Gastrocnemius medialis (tissue), 4 donors: ENCODE results near the gene CRISPLD2. TPM values are rescaled to one million over a fixed set of nuclear protein-coding genes. Genes with fewer than 3 reads are reported as not detected.
"Not testable (repeated sequence)": the region's sequence is repeated elsewhere in the genome, so short reads cannot be mapped to it uniquely, and the experiment has no call there.

Experiments used
- ATAC-seq, 2 donors: fragments of 150-250 bp; one replicate each; pipeline ENCODE4 v1.9.1; 2016
- DNase-seq, 2 donors: peaks; one replicate each; pipeline ENCODE4 v3.0.0-alpha.2; 2019
- H3K27ac ChIP-seq, 4 donors: fragments of 200-600 bp; sonication (generic); 1 replicate in 1 of 4; 2 replicates in 3 of 4; pipeline ENCODE4 v1.5.1; 2016 to 2018; ENCODE audit warnings: mild to moderate bottlenecking in 2 of 4, moderate library complexity in 1 of 4
- H3K27me3 ChIP-seq, 3 donors: fragments of 200-600 bp; sonication (generic) in 2 of 3; 1 replicate in 1 of 3; 2 replicates in 2 of 3; pipeline versions ENCODE4 v1.5.1 to v1.6.0; 2016 to 2019; ENCODE audit warnings: mild to moderate bottlenecking in 1 of 3, moderate library complexity in 1 of 3
- H3K36me3 ChIP-seq, 2 donors: fragments of 200-600 bp; sonication (generic) in 1 of 2; one replicate each; pipeline ENCODE4 v1.5.1; 2017 to 2018
- H3K4me1 ChIP-seq, 2 donors: fragments of 200-600 bp; sonication (generic) in 1 of 2; one replicate each; pipeline ENCODE4 v1.5.1; 2016 to 2017; ENCODE audit warnings: mild to moderate bottlenecking in 2 of 2
- H3K4me3 ChIP-seq, 4 donors: fragments of 200-600 bp; sonication (generic) in 3 of 4; 1 replicate in 1 of 4; 2 replicates in 3 of 4; pipeline ENCODE4 v1.5.1; 2016 to 2019; ENCODE audit warnings: mild to moderate bottlenecking in 2 of 4
- H3K9me3 ChIP-seq, 3 donors: fragments of 200-600 bp; sonication (generic) in 2 of 3; 1 replicate in 1 of 3; 2 replicates in 2 of 3; pipeline ENCODE4 v1.5.1; 2016 to 2019
- CTCF ChIP-seq, 5 experiments: fragments of 450-650 bp in 3 of 5; fragments of 200-600 bp in 2 of 5; sonication (generic) in 2 of 5; IDR thresholded peaks in 4 of 5; conservative IDR thresholded peaks in 1 of 5; 1 replicate in 4 of 5; 2 replicates in 1 of 5; pipeline ENCODE4 v1.5.1; 2016 to 2019; ENCODE audit warnings: antibody characterized with exemption in 5 of 5, mild to moderate bottlenecking in 3 of 5, moderate library complexity in 3 of 5
- POLR2A ChIP-seq, 2 donors: fragments of 450-650 bp; IDR thresholded peaks; one replicate each; pipeline ENCODE4 v1.6.1; 2017; ENCODE audit warnings: antibody characterized with exemption in 2 of 2, mild to moderate bottlenecking in 2 of 2, moderate library complexity in 2 of 2
- in situ Hi-C, 4 donors: fragments of 200-750 bp; cut with MboI; loops; one replicate each; pipeline versions ENCODE4 v1.15.0 to v1.8.0; 2017; ENCODE audit warnings: low sequenced_read_pairs in 4 of 4
- intact Hi-C: fragments of 100-400 bp; cut with DNase I; formaldehyde crosslinking; loops from one replicate; pipeline ENCODE4 v1.15.1; 2023; ENCODE audit warnings: low total_unique reads
- total RNA-seq, 4 donors: library from RNA; depleted of rRNA; stranded (reverse); fragments of >200 nt; gene quantifications; one replicate each; pipeline versions ENCODE4 v1.1.0 to v1.2.3, GENCODE V29; 2016

Gene CRISPLD2
- total RNA-seq, 4 donors from 2014 or later: 26.1 to 50.1 (median 39.0) TPM

GRCh38 chr16:84933774-84934631 lies 114.2 kb downstream of the CRISPLD2 start:
- peak; percentile 94 to 96 for ATAC-seq
- peak; percentile 82 to 93 for DNase-seq
- H3K36me3 ChIP-seq: no peaks in the 10 kb centered on the region
- peak overlapping the region; percentile 82 to 92 (median 88) for H3K27ac ChIP-seq
- H3K9me3 ChIP-seq: no peaks in the 10 kb centered on the region
- peak overlapping the region; percentile 21 to 47 (median 38) for H3K4me3 ChIP-seq
- H3K27me3 ChIP-seq: no peaks in the 10 kb centered on the region
- intact Hi-C loops (no loop called here), in situ Hi-C loops (no loop called here)
- TF ChIP-seq CTCF (IDR thresholded peaks at IDR 0.05 in 4 of 5, conservative IDR thresholded peaks at IDR 0.05 in 1 of 5): no peak
- TF ChIP-seq POLR2A (IDR thresholded peaks at IDR 0.05): peak in 1 of 2 donors; percentile 21
- H3K4me1 ChIP-seq: peaks cover 18 to 24% of the 10 kb centered on the region in 2 donors

- Histone ChIP-seq H3K4me1 (peaks cover 13 to 17% of the 10 kb centered on the region in 2 donors), H3K36me3 (no peaks in the 10 kb centered on the region), H3K27ac (no peak overlapping the region), H3K4me3 (no peak overlapping the region), H3K9me3 (no peaks in the 10 kb centered on the region), H3K27me3 (no peaks in the 10 kb centered on the region)
- in situ Hi-C loops (no loop called here), intact Hi-C loops (no loop called here)
- TF ChIP-seq CTCF (IDR thresholded peaks at IDR 0.05 in 4 of 5, conservative IDR thresholded peaks at IDR 0.05 in 1 of 5) (no peak), POLR2A (IDR thresholded peaks at IDR 0.05) (no peak)
- ATAC-seq (no peak), DNase-seq (no peak)
Measured at GRCh38 chr16:84937196-84938005, 117.6 kb downstream of the CRISPLD2 start.

- intact Hi-C loops, H3K27ac ChIP-seq, H3K9me3 ChIP-seq, H3K27me3 ChIP-seq, H3K4me3 ChIP-seq, ATAC-seq, DNase-seq, H3K36me3 ChIP-seq, in situ Hi-C loops: not testable (repeated sequence)
- peaks cover 8 to 10% of the 10 kb centered on the region in 2 donors for H3K4me1 ChIP-seq
Measured at GRCh38 chr16:84938616-84939015, 118.8 kb downstream of the CRISPLD2 start.

- no peak overlapping the region for H3K27ac ChIP-seq
- H3K36me3 ChIP-seq: no peaks in the 10 kb centered on the region
- no peaks in the 10 kb centered on the region for H3K9me3 ChIP-seq
- H3K27me3 ChIP-seq: no peaks in the 10 kb centered on the region
- H3K4me1 ChIP-seq: no peaks in the 10 kb centered on the region
- peak; percentile 40 to 56 for ATAC-seq
- in situ Hi-C loops (no loop called here), intact Hi-C loops (no loop called here)
- H3K4me3 ChIP-seq: no peak overlapping the region
- DNase-seq: no peak
- TF ChIP-seq CTCF (IDR thresholded peaks at IDR 0.05 in 4 of 5, conservative IDR thresholded peaks at IDR 0.05 in 1 of 5) (no peak), POLR2A (IDR thresholded peaks at IDR 0.05) (no peak)
Measured at GRCh38 chr16:84940670-84941551, 121.1 kb downstream of the CRISPLD2 start.
